Measurements from ENCODE around the gene AUP1.
"Not testable (repeated sequence)": the region's sequence is repeated elsewhere in the genome, so short reads cannot be mapped to it uniquely, and the experiment has no call there.

Gene AUP1, protein sequence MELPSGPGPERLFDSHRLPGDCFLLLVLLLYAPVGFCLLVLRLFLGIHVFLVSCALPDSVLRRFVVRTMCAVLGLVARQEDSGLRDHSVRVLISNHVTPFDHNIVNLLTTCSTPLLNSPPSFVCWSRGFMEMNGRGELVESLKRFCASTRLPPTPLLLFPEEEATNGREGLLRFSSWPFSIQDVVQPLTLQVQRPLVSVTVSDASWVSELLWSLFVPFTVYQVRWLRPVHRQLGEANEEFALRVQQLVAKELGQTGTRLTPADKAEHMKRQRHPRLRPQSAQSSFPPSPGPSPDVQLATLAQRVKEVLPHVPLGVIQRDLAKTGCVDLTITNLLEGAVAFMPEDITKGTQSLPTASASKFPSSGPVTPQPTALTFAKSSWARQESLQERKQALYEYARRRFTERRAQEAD

DNA sequence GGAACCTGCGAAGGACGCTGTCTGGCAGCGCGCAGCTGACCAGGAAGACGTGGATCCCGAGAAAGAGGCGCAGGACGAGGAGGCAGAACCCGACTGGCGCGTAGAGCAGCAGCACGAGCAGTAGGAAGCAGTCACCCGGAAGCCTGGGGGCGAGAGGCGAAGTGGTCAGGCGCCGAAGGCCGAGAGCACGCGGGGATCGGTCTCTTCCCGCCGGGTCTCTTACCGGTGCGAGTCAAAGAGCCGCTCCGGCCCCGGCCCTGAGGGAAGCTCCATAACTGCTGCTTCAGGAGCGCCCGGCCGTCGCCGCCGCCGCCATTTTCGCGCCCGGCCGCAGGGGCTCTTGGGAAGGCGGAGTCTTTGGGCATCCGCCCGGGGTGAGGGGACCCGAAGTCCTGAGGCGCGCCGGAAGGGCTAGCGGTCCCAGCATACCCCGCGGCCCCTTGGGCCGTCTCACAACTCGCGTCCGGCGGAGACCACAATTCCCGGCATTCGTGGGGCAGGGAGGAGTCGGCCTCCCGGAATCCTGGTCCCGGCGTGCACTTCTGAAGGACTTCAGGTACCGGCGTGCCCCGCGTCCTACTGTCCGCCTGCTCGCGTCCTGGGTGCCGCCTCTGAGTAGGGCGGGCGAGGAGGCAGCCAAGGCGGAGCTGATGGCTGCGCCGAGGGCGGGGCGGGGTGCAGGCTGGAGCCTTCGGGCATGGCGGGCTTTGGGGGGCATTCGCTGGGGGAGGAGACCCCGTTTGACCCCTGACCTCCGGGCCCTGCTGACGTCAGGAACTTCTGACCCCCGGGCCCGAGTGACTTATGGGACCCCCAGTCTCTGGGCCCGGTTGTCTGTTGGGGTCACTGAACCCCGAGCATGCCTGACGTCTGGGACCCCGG lies at the start of gene AUP1, which contains the start of gene HTRA2:
AUP1 (minus strand) TSS at position 350 of the 882 bp plus-strand sequence; CDS start at position 273, 77 bp downstream.
HTRA2 (plus strand) TSS at position 577 of the 882 bp plus-strand sequence; CDS start at position 651, 74 bp downstream.
- DNase-seq (ENCODE audit: low spot score), result peak; percentile 97

DNA sequence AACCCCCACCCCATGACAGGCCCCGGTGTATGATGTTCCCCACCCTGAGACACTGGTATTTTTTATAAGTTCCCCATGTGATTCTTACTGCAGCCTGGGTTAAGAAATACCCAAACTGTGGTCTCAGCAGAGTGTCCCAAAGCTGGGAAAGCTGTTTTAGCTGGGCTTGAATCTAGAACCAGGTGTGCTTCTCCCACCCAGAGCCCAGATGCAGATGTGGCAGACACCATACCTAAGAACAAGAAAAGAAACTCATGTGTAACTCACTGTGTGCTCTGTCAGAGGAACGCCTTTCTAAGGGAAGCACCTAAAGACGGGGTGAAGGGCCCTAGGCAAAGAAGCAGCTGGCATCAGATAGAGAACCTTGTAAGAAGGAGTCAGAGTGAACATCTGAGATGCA lies 48.9 kb upstream of the AUP1 start:
- DNase-seq (ENCODE audit: low spot score), result no peak

DNA sequence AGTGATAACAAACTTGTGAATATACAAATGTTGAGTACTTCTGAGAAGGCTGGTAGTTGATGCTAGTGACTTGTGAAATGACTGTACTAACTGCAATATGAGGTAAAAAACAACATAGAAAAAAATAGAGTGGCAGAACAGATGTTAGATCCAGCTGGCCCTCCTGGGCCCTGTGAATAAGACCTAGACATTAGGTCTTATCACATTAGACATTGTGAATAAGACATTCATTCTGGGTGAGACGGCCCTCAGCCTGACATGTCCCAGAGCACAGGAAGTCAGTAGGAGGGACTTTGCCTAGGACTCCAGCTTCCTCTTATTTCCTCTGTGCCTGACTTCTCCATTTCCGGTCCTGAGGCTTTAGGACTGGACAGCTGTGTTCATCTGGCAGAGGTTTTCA lies 47.9 kb upstream of the AUP1 start:
- DNase-seq (ENCODE audit: low spot score), result no peak

DNA sequence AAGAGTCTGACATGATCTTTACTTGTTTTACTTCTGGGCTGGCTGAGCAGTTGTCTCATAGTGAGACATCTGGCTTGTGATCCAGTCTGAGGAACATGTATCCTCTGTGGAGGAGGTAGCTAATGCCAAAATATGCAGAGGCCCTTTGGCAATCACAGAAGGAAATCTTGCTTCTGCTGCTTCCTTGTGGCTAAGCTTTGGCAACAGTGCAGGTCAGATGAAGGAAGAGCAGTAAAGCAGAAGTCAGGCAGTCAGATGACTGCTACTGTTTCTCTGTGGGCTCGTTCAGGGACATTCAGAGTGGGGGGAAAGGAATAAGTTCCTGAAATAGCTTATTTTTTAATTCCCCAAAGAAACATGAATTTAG lies 47.3 kb upstream of the AUP1 start:
- no peak for DNase-seq (ENCODE audit: low spot score)

DNA sequence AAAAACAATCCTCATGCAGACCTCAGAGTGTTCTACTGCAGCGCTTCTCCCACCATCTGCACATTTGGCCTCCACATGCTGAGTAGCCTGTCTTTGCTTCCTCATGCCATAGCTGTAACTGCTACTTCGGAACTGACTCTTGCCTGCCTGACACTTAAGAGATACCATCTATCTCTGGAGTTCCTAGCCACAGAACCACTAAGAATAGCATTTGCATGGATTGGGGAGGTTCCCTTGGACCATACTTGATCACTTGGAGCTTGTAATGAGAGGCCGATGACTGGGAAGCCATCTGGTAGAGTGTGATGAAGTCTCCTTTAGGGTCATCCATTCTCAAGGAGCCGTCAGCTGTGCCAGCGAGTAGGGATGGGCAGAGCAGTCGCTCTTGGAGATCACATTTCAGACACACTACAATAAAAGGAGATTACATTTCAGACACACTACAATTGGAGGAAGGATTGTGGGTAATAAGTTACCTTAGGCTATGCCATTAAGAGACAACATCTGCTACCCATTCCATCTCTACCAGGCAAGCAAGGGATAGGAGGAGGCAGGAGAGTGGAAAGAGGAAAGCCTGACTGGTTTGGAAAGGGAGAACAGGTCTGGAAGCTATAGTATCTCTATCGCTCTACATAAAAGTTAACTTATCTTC lies 46.8 kb upstream of the AUP1 start:
- no peak for DNase-seq (ENCODE audit: low spot score)

DNA sequence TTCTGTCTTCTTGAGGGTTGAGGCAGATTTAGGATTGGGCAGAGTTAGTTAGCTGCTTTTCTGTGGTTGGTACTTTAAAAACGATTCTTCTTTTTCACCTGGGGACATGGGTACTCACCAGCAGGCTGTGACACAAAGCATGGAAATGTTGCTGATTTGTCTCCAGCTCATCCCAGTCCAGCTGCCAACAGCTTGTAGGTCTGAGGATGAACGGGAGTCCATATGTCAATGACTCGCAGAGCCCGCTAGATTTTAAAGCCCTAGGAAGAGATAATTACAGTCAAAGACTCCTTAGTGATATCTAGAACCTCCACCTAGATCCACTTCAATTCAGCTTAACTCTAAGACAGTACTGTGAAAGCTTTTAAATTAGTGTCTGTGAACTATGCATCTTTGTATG lies 45.8 kb upstream of the AUP1 start:
- DNase-seq (ENCODE audit: low spot score), result no peak

DNA sequence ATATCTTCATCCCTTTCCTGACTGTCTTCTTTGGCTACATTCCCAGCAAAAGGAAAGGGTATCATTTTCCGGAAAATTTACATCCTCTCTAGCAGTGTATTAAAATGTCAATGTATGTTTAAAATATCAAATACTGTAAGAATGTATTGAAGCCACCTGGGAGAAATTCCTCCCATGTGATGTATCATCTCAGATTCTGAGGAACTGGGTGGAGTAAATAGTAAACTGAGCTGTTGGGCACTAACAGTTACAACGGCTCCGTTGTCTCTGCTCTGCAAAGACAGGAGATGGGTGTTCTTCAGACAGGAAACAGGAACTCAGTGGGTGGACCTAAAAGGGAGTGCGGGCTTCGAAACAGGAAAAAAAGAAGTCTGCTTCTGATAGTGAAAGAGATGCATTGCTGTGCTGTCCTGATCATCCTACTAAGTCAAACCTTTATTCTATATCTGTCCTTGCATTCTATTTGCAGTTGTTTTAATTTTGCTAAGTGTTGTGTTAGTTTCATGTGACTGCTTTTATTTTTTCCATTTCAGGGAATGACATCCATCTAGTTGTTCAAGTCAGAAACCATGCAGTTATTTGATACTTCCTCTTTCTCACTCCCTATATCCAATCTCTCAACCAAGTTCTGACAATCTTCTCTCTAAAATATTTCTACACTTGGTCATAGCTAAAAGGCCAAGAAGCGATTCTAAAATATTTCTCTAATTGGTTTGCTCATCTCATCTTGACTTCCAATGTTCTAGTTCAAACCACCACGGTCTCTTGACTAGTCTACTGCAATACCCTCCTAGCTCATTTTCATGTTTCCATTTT lies 44.4 kb upstream of the AUP1 start:
- DNase-seq (ENCODE audit: low spot score), result no peak

DNA sequence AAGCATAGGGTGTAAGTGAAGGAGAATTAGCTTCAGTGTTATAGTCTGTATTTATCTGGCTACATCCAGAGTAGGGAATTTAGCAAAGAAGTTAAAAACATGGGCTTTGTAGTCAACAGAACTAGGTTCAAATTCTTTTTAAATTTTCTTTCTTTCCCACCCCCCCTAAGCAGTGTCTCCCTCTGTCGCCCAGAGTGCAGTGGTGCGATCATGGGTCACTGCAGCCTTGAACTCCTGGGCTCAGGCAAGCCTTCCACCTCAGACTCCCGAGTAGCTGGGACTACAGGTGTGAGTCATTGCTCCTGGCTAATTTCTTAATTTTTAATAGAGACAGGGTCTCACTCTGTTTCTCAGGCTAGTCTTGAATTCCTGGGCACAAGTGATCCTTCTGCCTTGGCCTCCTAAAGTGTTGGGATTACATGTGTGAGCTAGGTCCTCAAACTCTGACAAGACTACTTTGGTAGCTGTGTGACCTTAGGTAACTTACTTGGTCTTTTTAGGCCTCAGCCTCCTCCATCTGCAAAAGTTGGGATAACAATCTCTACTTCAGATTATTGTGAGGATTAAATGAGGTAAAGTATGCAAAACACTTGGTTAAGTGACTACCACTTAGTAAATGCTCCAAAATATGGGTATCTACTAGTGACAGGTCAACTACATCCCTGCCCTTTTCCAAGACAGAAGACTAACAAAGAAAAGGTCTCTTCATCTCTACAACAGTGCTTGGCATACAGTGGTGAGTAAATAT lies 42.8 kb upstream of the AUP1 start:
- DNase-seq (ENCODE audit: low spot score), result no peak

DNA sequence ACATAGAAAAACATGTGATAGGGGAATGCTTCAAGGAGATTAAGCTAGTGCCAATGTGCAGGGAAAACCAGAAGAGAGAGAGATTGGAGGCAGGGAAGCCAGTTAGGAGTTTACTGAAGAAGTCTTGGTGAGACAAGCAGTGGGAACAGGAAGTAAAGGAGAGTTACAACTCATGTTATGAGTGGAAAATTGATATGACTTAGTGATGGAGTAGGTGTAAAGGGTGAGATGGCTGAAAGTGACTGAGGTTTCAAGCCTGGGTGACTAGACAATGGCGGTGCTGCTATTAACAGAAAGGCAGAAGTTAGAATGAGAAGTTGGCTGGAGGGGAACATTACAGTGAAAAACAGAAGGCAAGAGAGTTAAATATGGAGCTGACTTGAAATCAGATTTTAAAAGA lies 41.6 kb upstream of the AUP1 start:
- no peak for DNase-seq (ENCODE audit: low spot score)

DNA sequence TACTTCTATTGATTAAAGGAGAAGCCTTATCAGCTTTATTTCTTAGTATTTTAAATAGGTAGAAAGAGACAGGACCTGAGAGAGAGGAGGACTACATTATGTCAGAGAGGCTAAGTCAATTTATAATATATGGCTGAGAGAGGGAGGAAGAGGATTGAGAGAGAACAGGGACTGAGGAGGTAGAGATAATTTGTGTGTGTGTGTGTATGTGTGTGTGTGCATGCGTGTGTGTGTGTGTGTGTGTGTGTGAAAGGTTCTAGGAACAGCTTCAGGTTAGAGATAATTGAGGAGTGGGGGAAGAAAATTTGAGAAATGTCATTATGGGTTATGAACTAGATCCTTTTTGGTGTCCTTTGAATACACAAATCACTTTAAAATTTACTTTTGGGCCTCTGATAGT lies 40.2 kb upstream of the AUP1 start:
- no peak for DNase-seq (ENCODE audit: low spot score)

DNA sequence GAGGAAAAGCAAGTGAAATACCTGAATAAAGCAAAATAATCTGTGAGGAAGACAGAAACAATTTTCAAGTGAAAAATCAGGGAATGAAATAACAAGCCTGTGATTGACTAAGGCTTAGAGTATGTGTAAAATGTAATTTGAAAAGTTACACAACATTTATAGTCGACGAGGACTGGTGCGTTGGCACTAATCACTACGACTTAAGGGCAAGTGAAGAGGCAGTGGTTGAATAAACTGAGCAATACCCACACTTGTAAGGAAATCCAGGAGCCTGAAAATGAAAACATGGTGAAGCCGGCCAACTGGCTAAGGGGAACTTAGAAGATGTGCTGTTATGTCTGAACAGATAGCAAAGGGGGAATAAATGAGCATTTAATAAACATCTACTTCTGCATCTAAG lies 38.4 kb upstream of the AUP1 start:
- no peak for DNase-seq (ENCODE audit: low spot score)

DNA sequence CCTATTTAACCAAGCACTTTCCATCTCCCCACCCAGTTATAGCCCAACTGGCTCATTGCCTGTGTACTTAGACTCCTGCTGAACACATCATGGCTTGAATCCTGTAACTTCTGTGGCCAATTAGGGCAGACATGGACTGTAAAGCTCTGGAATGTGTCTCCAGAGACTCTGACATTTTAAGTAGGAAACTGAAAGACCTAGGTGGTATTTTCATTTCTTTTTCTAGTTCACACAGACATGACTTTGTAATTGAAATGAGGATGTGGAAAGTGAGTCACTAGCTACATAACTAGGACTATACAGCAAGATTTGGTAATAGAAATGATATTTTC lies 37.2 kb upstream of the AUP1 start:
- no peak for DNase-seq (ENCODE audit: low spot score)

DNA sequence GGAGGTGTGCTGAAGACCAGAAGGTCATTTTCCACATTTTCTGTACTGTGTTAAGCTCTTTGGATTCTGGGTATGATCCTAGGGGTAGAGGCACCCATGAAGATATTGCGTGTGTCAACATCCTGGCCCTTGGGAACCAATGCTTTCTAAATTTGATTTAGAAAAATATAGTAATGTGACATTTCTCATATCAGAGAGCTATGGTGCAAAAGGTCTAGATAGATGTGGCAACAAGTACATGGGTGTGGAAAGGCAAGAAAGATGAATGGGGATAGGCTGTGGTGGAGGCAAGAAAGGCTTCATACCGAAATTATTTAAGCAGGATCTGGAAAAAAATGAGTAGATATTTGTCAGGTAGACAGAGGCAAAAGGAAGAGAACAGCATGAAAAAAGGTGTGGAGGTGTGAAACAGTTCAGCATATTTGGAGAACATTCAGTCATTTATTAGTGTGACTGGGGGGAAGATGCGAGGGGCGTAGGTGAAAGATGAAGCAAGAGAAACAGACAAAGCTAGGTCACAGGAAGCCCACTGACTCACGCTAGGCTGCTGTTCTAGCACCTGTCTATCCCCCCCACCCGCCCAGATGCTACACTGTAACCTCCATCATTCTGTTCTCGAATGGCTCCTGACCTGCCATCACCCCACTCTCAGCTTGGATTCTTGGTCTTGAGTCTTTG lies 36.7 kb upstream of the AUP1 start:
- DNase-seq (ENCODE audit: low spot score), result no peak

DNA sequence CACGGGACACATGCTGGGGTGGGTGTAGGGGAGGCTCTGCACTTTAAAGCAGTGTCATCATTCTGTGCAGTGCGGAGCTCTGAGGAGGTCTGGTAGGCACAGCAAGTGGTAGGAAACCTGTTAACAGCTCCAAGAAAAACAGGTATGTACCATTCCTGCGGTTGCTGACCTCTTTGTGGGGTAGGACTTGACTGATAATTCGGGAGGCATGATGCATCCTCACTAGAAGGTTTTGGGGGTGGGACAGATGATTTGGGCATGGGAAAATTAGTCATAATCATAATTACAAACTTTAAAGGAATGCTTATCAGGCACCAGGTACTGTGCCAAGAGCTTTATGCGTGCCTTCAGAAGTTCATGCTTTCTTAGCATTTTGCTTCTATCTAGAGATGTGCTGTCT lies 34.7 kb upstream of the AUP1 start:
- no peak for DNase-seq (ENCODE audit: low spot score)

DNA sequence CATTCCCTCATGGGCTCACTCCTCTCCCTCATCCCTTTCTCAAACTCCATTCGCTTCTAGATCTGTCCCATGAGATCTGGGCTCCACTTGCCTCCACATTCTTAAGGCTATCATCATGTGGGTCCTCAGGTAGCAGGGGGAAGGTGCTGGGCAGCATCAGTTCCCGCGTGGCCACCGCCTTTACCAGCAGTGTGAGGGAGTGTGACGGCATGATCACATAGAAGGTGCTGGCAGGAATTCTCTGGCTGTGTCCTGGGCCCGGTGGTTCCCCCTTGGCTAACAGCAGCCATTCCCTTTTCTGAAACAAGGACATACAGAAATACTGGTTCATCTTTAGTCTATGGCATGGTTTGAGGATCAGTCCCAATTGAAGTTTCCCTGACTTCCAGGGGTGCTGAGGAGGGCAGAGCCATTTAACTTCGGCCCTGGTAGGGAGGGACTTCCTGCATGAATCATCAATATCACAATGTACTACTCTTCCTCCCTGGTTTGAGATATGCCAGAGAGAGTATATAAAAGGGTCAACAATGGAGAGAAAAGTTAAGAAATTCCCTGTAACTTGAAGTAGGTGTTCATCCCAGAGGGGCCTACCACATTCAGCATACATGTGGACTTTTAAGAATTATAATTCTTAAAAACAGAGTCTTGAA lies 32.7 kb upstream of the AUP1 start:
- no peak for DNase-seq (ENCODE audit: low spot score)

DNA sequence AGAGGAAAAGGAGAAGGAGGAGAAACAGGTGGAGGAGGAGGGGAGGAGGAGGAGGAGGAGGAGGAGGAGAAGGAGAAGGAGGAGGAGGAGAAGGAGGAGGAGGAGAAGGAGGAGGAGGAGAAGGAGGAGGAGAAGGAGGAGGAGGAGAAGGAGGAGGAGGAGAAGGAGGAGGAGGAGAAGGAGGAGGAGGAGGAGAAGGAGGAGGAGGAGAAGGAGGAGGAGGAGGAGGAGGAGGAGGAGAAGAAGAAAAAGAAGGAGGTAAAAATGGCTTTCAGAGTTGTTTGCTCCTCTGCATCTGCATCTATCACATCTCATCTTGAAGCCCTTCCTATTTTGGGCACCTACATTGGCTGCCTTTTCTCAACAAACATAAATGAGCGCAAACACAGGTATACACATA lies 31.5 kb upstream of the AUP1 start:
- not testable (repeated sequence) for DNase-seq (ENCODE audit: low spot score)

DNA sequence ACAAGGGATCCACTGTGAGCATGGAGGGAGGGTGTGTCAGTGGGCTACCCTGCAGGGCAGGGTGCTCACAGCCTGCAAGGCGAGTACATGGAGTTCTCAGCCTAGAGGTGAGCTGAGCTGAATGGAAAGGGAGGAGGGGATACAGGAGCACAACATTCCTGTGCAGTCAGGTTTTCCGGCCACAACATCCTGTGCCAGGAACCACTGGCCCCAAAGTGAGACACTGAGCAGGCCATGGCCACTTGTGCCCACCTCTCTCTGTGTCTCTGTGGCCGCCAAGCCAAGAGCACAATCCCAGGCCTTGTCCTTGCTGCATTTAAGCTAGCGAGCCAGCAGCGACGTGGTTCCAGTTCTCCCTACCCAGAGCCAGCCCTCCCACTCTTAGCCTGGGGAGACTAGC lies 31.1 kb upstream of the AUP1 start:
- no peak for DNase-seq (ENCODE audit: low spot score)

DNA sequence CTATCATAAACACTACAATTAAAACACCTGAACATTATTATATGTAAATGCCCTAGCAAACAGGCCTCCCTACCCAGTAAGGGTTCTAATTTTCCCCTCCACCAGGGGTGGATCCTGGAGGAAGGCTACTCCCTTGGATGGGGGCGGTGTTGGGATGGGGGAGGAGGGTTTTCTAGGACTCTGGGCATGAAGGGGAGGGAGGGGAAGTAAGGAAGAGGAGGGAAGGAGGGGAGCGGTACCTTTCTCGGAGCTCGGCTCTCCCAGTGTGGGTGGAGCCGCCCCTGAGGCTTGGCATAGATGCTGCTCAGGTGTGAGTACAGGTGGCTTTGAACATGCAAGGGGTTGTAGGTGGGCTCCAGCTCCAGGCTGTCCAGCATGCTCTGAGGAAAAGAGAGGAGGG lies 30.4 kb upstream of the AUP1 start:
- DNase-seq (ENCODE audit: low spot score), result no peak

DNA sequence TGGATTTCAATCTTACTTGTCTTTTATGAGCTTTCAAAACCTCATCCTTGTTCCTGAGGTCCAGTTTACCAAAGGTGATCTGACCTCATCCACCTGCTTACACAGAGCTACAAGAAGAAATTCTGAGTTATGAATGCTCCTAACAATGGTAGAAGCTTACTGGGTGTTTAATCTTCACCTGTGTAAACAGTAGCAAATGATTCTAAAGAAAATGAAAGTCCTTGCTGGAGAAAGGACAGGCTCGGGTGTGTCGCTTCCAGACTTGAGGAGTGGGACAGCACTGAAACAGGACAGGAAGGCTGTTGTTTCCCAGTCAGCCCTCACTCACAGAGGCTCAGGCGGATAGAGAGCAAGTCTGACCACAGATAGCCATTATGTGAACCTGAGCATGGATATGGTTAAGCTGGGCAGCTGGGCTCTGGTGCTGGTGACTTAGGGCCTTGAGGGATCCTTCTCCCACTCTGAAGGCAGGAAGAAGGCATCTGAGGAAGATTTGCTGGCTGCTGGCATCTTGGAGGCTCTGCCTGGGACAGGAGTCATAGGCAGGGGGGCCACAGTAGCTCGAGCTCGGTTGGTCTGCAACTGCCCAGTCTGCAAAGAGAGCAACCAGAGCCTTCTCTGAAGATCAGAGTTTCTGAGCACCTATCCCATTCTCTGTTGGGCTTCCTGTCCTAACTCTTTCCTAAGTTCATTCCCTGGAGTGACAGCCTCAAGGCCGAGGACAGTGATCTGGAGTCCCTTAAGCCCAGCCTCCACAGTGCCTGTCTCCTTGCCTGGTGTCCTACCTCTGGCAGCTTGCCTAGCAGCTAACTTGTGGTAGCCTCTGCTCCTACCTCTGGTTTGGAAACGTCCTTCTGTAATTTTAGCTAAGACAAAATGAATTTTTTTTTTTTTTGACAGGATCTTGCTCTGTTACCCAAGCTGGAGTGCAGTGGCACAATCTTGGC lies 29.1 kb upstream of the AUP1 start:
- no peak for DNase-seq (ENCODE audit: low spot score)

Measured in HuH-7.5 (cell line).